Activated naive CD8-positive, alpha-beta T cell treated with anti-CD3 and anti-CD28 coated beads for 36 hours (primary cell): ENCODE results near the gene RAPGEF2. TPM values are rescaled to one million over a fixed set of nuclear protein-coding genes. Genes with fewer than 3 reads are reported as not detected.
"Not testable (repeated sequence)": the region's sequence is repeated elsewhere in the genome, so short reads cannot be mapped to it uniquely, and the experiment has no call there.

Experiments used
- DNase-seq: peaks from one replicate; pipeline ENCODE4 v3.0.0; 2021
- H3K27ac Mint-ChIP-seq: one replicate; pipeline ENCODE4 v1.8.0; 2022; ENCODE audit warnings: mild to moderate bottlenecking, moderate library complexity, mixed read lengths
- H3K27me3 Mint-ChIP-seq: one replicate; pipeline ENCODE4 v1.8.0; 2022; ENCODE audit warnings: mild to moderate bottlenecking, mixed read lengths
- H3K36me3 Mint-ChIP-seq: one replicate; pipeline ENCODE4 v1.8.0; 2021; ENCODE audit warnings: mild to moderate bottlenecking, mixed read lengths
- H3K4me1 Mint-ChIP-seq: one replicate; pipeline ENCODE4 v1.8.0; 2021; ENCODE audit warnings: mixed read lengths
- H3K4me3 Mint-ChIP-seq: one replicate; pipeline ENCODE4 v1.8.0; 2022; ENCODE audit warnings: mild to moderate bottlenecking, moderate library complexity, mixed read lengths
- H3K9me3 Mint-ChIP-seq: one replicate; pipeline ENCODE4 v1.8.0; 2022; ENCODE audit warnings: mixed read lengths
- total RNA-seq, 2 experiments: library from RNA; stranded (reverse); gene quantifications; one replicate each; pipeline ENCODE4 v1.2.3, GENCODE V29; 2021

The RAPGEF2 gene
- total RNA-seq, 2 experiments from 2014 or later = 19.2 to 22.7 TPM

DNA sequence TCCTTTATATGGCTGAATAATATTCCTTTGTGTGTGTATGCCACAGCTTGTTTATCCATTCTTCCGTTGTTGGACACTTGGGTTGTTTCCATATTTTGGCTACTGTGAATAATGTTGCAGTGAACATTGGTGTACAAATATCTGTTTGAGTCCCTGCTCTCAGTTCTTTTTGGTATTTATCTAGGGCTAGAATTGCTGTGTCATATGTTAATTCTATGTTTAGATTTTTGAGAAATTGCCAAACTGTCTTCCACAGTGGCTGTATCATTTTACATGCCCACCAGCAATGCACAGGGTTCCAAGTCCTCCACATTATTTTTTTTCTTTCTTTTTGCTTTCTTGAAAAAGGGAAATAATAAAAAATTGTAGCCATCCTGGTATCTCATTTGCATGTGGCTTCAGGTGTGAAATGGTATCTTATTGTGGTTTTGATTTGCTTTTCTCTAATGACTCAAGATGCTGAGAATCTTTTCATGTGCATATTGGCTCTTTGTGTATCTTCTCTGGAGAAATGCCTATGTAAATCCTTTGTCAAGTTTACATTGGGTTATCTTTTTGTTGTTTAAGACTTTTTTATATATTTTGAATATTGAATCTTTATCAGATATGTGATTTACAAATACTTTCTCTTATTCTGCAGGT is 129.7 kb downstream of the RAPGEF2 start:
- no peak overlapping the region for H3K4me3 Mint-ChIP-seq
- no peak overlapping the region for H3K27ac Mint-ChIP-seq
- H3K36me3 Mint-ChIP-seq = peaks cover 9% of the 10 kb centered on the region
- DNase-seq = no peak
- H3K9me3 Mint-ChIP-seq = peaks cover 5% of the 10 kb centered on the region
- H3K27me3 Mint-ChIP-seq = no peaks in the 10 kb centered on the region
- H3K4me1 Mint-ChIP-seq = peaks cover 12% of the 10 kb centered on the region

- Mint-ChIP-seq H3K9me3 (peaks cover 5% of the 10 kb centered on the region), H3K4me1 (peaks cover 15% of the 10 kb centered on the region), H3K27ac (no peak overlapping the region)
Measured at GRCh38 chr4:159235779-159236368, 133.0 kb downstream of the RAPGEF2 start.

GRCh38 chr4:159237975-159238374 is 135.1 kb downstream of the RAPGEF2 start:
- H3K4me3 Mint-ChIP-seq = no peak overlapping the region
- peaks cover 8% of the 10 kb centered on the region for H3K36me3 Mint-ChIP-seq
- no peak overlapping the region for H3K27ac Mint-ChIP-seq
- no peak for DNase-seq
- H3K9me3 Mint-ChIP-seq = peaks cover 3% of the 10 kb centered on the region
- H3K4me1 Mint-ChIP-seq = peaks cover 5% of the 10 kb centered on the region
- no peaks in the 10 kb centered on the region for H3K27me3 Mint-ChIP-seq

More at GRCh38 chr4:159235779-159236368, 133.0 kb downstream of the RAPGEF2 start:
- Mint-ChIP-seq H3K36me3 (peaks cover 9% of the 10 kb centered on the region), H3K4me3 (no peak overlapping the region), H3K27me3 (no peaks in the 10 kb centered on the region)
- DNase-seq = no peak

- DNase-seq = no peak
- peaks cover 3% of the 10 kb centered on the region for H3K9me3 Mint-ChIP-seq
- H3K27me3 Mint-ChIP-seq = no peaks in the 10 kb centered on the region
- H3K36me3 Mint-ChIP-seq = peaks cover 4% of the 10 kb centered on the region
- no peak overlapping the region for H3K4me3 Mint-ChIP-seq
- H3K27ac Mint-ChIP-seq = no peak overlapping the region
- H3K4me1 Mint-ChIP-seq = peaks cover 3% of the 10 kb centered on the region
Measured at GRCh38 chr4:159238631-159239030, 135.8 kb downstream of the RAPGEF2 start.

DNA sequence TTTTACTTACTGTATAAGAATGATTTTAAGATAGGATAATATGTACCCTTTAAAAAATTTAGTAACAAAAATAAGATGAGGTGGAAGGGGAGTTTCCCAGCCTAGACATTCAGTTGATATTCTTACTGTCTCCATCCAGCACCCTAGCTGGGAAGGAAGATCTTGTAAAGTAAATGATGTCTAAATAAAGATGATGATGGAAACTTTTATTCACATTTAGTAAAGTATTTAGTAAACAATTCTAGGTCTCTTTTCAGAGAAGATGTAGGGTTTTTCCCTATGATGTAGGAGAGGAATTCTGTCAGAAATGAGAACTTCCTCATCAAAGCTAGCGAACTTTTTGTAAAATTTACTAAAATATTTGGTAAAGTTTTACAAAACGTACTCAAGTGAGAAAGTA is 136.8 kb downstream of the RAPGEF2 start:
- Mint-ChIP-seq H3K4me3 (no peak overlapping the region), H3K27me3 (no peaks in the 10 kb centered on the region), H3K27ac (no peak overlapping the region), H3K9me3 (peaks cover 3% of the 10 kb centered on the region), H3K36me3 (peaks cover 7% of the 10 kb centered on the region), H3K4me1 (peaks cover 3% of the 10 kb centered on the region)
- no peak for DNase-seq

GRCh38 chr4:159240046-159240445 is 137.2 kb downstream of the RAPGEF2 start:
- peaks cover 3% of the 10 kb centered on the region for H3K9me3 Mint-ChIP-seq
- H3K27ac Mint-ChIP-seq = no peak overlapping the region
- H3K4me3 Mint-ChIP-seq = no peak overlapping the region
- peaks cover 7% of the 10 kb centered on the region for H3K36me3 Mint-ChIP-seq
- H3K27me3 Mint-ChIP-seq = no peaks in the 10 kb centered on the region
- H3K4me1 Mint-ChIP-seq = peaks cover 3% of the 10 kb centered on the region
- no peak for DNase-seq

- Mint-ChIP-seq H3K36me3 (peaks cover 7% of the 10 kb centered on the region), H3K4me1 (peaks cover 3% of the 10 kb centered on the region), H3K27me3 (no peaks in the 10 kb centered on the region), H3K9me3 (peaks cover 3% of the 10 kb centered on the region), H3K27ac (no peak overlapping the region), H3K4me3 (no peak overlapping the region)
- no peak for DNase-seq
Measured at GRCh38 chr4:159240687-159241086, 137.8 kb downstream of the RAPGEF2 start.

- H3K27me3 Mint-ChIP-seq = no peaks in the 10 kb centered on the region
- peaks cover 5% of the 10 kb centered on the region for H3K4me1 Mint-ChIP-seq
- H3K36me3 Mint-ChIP-seq = peaks cover 10% of the 10 kb centered on the region
- DNase-seq = no peak
- H3K4me3 Mint-ChIP-seq = no peak overlapping the region
- H3K27ac Mint-ChIP-seq = no peak overlapping the region
- no peaks in the 10 kb centered on the region for H3K9me3 Mint-ChIP-seq
Measured at GRCh38 chr4:159242427-159242826, 139.5 kb downstream of the RAPGEF2 start.

- DNase-seq = no peak
- peaks cover 2% of the 10 kb centered on the region for H3K9me3 Mint-ChIP-seq
- peaks cover 5% of the 10 kb centered on the region for H3K4me1 Mint-ChIP-seq
- H3K4me3 Mint-ChIP-seq = no peak overlapping the region
- no peaks in the 10 kb centered on the region for H3K27me3 Mint-ChIP-seq
- H3K36me3 Mint-ChIP-seq = peaks cover 20% of the 10 kb centered on the region
- H3K27ac Mint-ChIP-seq = no peak overlapping the region
Measured at GRCh38 chr4:159248384-159249178, 145.7 kb downstream of the RAPGEF2 start.

DNA sequence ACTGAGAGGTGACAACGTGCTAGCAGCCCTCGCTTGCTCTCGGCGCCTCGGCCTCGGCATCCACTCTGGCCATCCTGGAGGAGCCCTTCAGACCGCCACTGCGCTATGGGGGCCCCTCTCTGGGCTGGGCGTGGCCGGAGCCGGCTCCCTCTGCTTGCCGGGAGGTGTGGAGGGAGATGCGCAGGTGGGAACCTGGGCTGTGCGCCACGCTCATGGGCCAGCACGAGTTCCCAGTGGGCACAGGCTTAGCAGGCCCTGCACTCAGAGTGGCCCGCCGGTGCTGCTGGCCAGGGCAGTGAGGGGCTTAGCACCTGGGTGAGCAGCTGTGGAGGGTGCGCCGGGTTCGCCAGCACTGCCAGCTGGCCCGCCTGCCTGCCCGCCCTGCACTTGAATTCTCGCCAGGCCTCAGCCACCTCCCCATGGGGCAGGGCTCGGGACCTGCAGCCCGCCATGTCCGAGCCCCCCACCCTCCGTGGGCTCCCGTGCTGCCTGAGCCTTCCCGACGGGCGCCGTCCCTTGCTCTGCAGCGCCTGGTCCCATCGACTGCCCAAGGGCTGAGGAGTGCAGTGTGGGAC is 148.0 kb downstream of the RAPGEF2 start:
- Mint-ChIP-seq H3K36me3 (peaks cover 16% of the 10 kb centered on the region), H3K9me3 (peaks cover 2% of the 10 kb centered on the region), H3K4me1 (peaks cover 5% of the 10 kb centered on the region), H3K27me3 (no peaks in the 10 kb centered on the region), H3K4me3 (no peak overlapping the region), H3K27ac (no peak overlapping the region)
- DNase-seq = no peak

GRCh38 chr4:159251580-159251979 is 148.7 kb downstream of the RAPGEF2 start:
- H3K4me1 Mint-ChIP-seq, H3K27ac Mint-ChIP-seq, H3K4me3 Mint-ChIP-seq, DNase-seq, H3K27me3 Mint-ChIP-seq, H3K9me3 Mint-ChIP-seq: not testable (repeated sequence)
- peaks cover 22% of the 10 kb centered on the region for H3K36me3 Mint-ChIP-seq

DNA sequence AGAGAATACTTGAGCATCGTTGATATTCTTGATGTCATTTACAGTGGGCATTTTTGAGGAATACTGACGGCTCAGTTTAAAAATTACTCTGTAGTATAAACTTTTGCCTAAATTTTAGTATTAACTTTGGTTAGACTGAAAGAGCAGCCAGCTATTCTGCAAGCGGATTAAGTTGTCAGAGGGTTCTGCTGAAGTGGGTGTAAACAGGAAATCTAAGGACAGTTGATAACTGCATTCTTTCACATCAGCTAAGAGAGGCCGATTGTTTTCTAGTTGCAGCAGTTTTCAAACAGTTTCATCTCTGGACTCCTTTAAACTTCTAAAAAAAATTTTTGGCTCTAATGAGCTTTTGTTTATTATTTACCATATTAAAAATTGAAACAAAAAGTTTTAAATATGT is 149.6 kb downstream of the RAPGEF2 start:
- peaks cover 3% of the 10 kb centered on the region for H3K4me1 Mint-ChIP-seq
- DNase-seq = no peak
- H3K9me3 Mint-ChIP-seq = peaks cover 2% of the 10 kb centered on the region
- no peak overlapping the region for H3K27ac Mint-ChIP-seq
- no peaks in the 10 kb centered on the region for H3K27me3 Mint-ChIP-seq
- no peak overlapping the region for H3K4me3 Mint-ChIP-seq
- H3K36me3 Mint-ChIP-seq = peaks cover 21% of the 10 kb centered on the region

DNA sequence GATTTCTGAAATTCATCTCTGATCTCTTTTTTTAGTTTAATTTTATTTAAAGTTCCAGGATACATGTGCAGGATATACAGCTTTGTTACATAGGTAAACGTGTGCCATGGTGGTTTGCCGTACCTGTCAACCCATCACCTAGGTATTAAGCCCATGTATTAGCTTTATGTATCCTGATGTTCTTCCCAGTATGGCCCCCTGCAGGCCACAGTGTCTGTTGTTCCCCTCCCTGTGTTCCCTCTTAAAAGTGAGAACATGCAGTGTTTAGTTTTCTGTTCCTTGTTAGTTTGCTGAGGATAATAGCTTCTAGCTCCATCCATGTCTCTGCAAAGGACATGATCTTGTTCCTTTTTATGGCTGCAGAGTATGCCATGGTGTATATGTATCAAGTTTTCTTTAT is 153.2 kb downstream of the RAPGEF2 start:
- Mint-ChIP-seq H3K4me3 (no peak overlapping the region), H3K36me3 (peaks cover 21% of the 10 kb centered on the region), H3K27me3 (no peaks in the 10 kb centered on the region), H3K4me1 (no peaks in the 10 kb centered on the region), H3K9me3 (peaks cover 2% of the 10 kb centered on the region), H3K27ac (no peak overlapping the region)
- DNase-seq = no peak

DNA sequence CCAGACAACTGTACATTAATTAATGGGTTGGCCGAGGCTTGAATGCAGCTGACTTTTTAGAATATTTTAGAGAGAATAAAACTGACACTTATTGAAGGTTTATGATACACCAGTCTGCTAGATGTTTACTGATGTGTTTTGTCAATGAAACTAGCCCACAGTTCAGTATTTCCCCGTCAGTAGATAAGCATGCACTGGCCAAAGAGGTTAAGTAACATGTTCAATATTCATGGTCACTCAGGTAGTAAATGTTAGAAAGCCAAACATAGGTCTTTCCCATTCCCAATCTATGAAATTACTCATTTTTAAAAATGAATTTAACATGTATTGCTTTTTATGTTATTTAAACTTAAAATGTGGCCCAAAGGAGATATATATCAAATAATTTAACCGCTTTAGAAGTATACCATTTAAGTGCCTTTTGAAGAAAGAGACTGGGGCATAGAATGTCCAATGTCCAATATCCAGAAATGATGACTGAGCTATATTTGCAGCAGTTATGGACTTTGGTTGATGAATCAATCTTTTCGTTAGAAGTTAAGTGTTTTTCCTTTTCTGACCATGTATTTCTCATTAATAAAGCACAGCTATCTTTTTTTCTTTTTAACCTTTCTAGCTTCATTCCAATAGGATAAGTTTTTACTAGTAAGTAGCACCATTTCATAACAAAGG is 156.1 kb downstream of the RAPGEF2 start:
- no peak for DNase-seq
- peaks cover 9% of the 10 kb centered on the region for H3K36me3 Mint-ChIP-seq
- no peaks in the 10 kb centered on the region for H3K9me3 Mint-ChIP-seq
- no peak overlapping the region for H3K27ac Mint-ChIP-seq
- no peaks in the 10 kb centered on the region for H3K4me1 Mint-ChIP-seq
- H3K4me3 Mint-ChIP-seq = no peak overlapping the region
- no peaks in the 10 kb centered on the region for H3K27me3 Mint-ChIP-seq

DNA sequence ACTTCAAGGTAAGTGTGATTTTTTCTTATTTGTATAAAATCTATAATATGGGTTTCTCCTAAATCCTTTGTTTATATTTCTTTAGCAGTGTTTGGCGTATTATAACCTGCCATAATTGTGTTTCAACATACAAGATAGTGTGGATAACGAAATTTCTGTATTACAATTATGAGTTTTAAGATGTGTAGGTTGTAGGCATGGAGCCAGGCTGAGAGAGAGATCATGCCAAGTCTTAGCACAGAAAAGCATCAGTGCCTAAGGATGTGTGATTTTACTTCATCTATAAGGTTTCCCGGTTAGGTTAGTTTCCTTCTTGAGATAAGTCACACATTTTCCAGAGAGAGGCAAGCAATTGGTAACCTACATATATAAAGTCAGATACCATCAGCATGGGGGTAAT is 161.2 kb downstream of the RAPGEF2 start:
- H3K4me3 Mint-ChIP-seq = no peak overlapping the region
- H3K27me3 Mint-ChIP-seq = no peaks in the 10 kb centered on the region
- no peak for DNase-seq
- H3K4me1 Mint-ChIP-seq = no peaks in the 10 kb centered on the region
- no peak overlapping the region for H3K27ac Mint-ChIP-seq
- peaks cover 4% of the 10 kb centered on the region for H3K36me3 Mint-ChIP-seq
- no peaks in the 10 kb centered on the region for H3K9me3 Mint-ChIP-seq
